SK-N-SH (cell line): ENCODE results near the gene TMEM218.

Experiments
- CTCF ChIP-seq: fragments of 200-600 bp; sonication (generic); IDR thresholded peaks from 2 replicates; pipeline ENCODE4 v1.6.1; 2017; ENCODE audit warnings: antibody characterized with exemption, mild to moderate bottlenecking, moderate library complexity
- MXI1 ChIP-seq: IDR thresholded peaks from 2 replicates; pipeline ENCODE4 v1.6.1; 2012; ENCODE audit warnings: mild to moderate bottlenecking, low read depth, low read length, improper control_type of control experiment
- PBX3 ChIP-seq: IDR thresholded peaks from 2 replicates; pipeline ENCODE4; 2012

GRCh38 chr11:125102510-125102909 is 8.9 kb downstream of the TMEM218 start:
- no peak for TF ChIP-seq CTCF
- no peak for TF ChIP-seq PBX3
- TF ChIP-seq MXI1, result no peak
